ENCODE results near the gene GPR137.

The GPR137 gene

DNA sequence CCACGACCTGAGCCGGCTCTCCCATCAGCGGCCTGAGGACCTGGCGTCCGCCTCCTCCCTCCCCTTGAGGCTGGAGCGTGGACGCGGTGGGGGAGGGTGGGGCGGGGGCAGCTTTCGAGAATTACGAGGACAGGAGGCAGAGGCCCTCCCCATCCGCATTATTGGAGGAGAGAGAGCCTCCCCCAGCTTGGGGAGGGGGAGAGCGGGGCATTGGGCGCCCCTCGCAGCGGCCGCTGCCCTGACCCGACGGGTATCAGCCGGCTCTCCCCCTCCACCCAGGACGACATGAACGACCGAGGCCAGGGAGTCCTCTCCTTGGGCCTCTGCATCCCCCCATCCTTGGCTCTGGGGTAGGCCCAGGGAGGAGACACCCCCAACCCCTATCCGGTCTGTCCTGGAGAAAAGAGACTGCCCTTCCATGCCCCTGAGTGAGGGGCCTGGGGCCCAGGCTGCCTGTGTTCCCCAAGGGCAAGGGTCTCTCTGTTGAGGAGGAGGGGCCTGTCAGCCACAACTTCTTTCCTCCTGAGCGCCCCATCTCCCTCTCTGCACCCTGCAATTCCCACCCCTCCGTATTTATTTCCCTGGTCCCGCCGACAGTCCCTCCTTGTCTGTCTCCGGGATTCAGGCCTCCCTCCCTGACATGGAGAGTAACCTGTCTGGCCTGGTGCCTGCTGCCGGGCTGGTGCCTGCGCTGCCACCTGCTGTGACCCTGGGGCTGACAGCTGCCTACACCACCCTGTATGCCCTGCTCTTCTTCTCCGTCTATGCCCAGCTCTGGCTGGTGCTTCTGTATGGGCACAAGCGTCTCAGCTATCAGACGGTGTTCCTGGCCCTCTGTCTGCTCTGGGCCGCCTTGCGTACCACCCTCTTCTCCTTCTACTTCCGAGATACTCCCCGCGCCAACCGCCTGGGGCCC is 495 bp downstream of the GPR137 start:
- DNase-seq = peak; percentile 39
- peaks cover 6% of the 10 kb centered on the region for H3K27me3 ChIP-seq (ENCODE audit: insufficient read depth, low read depth, severe bottlenecking)
- TF ChIP-seq, protein P1, sequence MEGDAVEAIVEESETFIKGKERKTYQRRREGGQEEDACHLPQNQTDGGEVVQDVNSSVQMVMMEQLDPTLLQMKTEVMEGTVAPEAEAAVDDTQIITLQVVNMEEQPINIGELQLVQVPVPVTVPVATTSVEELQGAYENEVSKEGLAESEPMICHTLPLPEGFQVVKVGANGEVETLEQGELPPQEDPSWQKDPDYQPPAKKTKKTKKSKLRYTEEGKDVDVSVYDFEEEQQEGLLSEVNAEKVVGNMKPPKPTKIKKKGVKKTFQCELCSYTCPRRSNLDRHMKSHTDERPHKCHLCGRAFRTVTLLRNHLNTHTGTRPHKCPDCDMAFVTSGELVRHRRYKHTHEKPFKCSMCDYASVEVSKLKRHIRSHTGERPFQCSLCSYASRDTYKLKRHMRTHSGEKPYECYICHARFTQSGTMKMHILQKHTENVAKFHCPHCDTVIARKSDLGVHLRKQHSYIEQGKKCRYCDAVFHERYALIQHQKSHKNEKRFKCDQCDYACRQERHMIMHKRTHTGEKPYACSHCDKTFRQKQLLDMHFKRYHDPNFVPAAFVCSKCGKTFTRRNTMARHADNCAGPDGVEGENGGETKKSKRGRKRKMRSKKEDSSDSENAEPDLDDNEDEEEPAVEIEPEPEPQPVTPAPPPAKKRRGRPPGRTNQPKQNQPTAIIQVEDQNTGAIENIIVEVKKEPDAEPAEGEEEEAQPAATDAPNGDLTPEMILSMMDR (IDR thresholded peaks at IDR 0.05; ENCODE audit: low read depth, low read length) = peak; percentile 27; the same call in 1 of the 2 replicates
- no peaks in the 10 kb centered on the region for H3K9me3 ChIP-seq (ENCODE audit: severe bottlenecking)
- H3K4me3 ChIP-seq (ENCODE audit: low read depth, low read length) = peak overlapping the region; percentile 96
- H3K36me3 ChIP-seq = peaks cover 23% of the 10 kb centered on the region
- peak overlapping the region; percentile 91 for H3K27ac ChIP-seq

DNA sequence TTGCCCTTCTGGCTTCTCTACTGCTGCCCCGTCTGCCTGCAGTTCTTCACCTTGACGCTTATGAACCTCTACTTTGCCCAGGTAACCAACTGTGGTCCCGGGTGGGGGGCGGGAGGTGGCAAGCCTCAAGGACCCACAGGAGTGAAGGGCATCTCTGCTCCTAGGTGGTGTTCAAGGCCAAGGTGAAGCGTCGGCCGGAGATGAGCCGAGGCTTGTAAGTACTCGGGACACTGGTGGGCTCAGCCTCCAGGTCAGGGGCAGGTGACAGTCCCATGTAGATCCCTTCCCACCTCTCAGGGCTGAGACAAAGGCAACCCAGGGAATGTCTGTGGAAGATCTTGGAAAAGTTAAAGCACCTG is 1.1 kb downstream of the GPR137 start:
- Histone ChIP-seq H3K27me3 (ENCODE audit: insufficient read depth, low read depth, severe bottlenecking) (peaks cover 9% of the 10 kb centered on the region), H3K4me3 (ENCODE audit: low read depth, low read length) (no peak overlapping the region), H3K27ac (no peak overlapping the region), H3K9me3 (ENCODE audit: severe bottlenecking) (no peaks in the 10 kb centered on the region), H3K36me3 (peaks cover 17% of the 10 kb centered on the region)
- no peak for DNase-seq
- TF ChIP-seq, protein P1 (IDR thresholded peaks at IDR 0.05; ENCODE audit: low read depth, low read length) = no peak

DNA sequence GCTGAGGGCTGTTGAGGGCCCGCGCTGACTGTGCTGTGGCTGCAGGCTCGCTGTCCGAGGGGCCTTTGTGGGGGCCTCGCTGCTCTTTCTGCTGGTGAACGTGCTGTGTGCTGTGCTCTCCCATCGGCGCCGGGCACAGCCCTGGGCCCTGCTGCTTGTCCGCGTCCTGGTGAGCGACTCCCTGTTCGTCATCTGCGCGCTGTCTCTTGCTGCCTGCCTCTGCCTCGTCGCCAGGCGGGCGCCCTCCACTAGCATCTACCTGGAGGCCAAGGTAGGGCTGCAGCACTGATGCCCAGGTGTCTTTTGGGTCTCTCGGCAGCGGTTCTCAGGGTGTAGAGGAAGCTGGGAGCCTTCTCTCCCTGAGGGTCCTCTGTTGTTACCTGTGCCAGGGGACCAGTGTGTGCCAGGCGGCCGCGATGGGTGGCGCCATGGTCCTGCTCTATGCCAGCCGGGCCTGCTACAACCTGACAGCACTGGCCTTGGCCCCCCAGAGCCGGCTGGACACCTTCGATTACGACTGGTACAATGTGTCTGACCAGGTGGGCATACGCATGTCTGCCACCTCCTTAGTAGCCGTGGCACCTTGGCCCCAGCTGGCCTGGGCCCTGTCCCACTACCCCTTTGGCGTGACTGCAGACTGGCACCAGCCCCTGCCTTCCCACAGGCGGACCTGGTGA is 2.2 kb downstream of the GPR137 start:
- TF ChIP-seq, protein P1 (IDR thresholded peaks at IDR 0.05; ENCODE audit: low read depth, low read length) = no peak
- no peak overlapping the region for H3K4me3 ChIP-seq (ENCODE audit: low read depth, low read length)
- peaks cover 8% of the 10 kb centered on the region for H3K36me3 ChIP-seq
- no peak overlapping the region for H3K27ac ChIP-seq
- H3K9me3 ChIP-seq (ENCODE audit: severe bottlenecking) = no peaks in the 10 kb centered on the region
- no peak for DNase-seq
- peaks cover 16% of the 10 kb centered on the region for H3K27me3 ChIP-seq (ENCODE audit: insufficient read depth, low read depth, severe bottlenecking)

DNA sequence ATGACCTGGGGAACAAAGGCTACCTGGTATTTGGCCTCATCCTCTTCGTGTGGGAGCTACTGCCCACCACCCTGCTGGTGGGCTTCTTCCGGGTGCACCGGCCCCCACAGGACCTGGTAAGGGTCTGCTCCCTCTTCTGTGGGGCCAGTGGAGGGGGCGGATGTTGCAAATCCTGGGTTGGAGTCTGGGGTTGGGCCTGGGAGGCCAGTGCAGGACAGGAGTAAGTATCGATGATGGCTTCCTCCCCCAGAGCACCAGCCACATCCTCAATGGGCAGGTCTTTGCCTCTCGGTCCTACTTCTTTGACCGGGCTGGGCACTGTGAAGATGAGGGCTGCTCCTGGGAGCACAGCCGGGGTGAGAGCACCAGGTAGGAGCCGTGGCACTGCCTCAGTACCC is 2.7 kb downstream of the GPR137 start:
- Histone ChIP-seq H3K36me3 (peaks cover 3% of the 10 kb centered on the region), H3K27me3 (ENCODE audit: insufficient read depth, low read depth, severe bottlenecking) (peaks cover 22% of the 10 kb centered on the region), H3K9me3 (ENCODE audit: severe bottlenecking) (no peaks in the 10 kb centered on the region), H3K27ac (no peak overlapping the region), H3K4me3 (ENCODE audit: low read depth, low read length) (no peak overlapping the region)
- TF ChIP-seq, protein P1 (IDR thresholded peaks at IDR 0.05; ENCODE audit: low read depth, low read length) = no peak
- DNase-seq = no peak

DNA sequence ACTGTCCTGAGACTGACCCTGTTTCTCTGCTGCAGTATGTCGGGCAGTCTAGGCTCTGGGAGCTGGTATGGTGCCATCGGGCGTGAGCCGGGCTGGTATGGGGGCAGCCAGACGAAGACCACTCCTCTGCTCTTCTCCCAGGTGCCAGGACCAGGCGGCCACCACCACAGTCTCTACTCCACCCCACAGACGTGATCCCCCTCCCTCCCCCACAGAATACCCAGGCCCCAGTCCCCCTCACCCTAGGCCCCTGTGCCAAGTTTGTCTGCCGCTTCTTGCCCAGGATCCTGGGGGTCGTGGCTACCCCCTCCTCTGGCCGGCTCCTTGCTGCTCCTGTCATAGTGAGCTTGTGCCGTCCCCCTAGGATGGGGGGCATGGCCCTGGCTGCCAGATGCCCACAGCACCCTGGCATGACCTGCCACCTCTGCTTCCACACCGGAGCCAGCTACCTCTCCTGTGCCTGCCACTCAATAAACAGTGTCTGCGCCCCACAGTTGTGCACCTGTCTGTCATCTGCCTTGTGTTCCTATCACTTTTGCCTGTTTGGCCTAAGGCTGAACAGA is 3.4 kb downstream of the GPR137 start:
- DNase-seq = no peak
- Histone ChIP-seq H3K36me3 (no peaks in the 10 kb centered on the region), H3K27ac (no peak overlapping the region), H3K4me3 (ENCODE audit: low read depth, low read length) (no peak overlapping the region), H3K9me3 (ENCODE audit: severe bottlenecking) (no peaks in the 10 kb centered on the region), H3K27me3 (ENCODE audit: insufficient read depth, low read depth, severe bottlenecking) (peaks cover 22% of the 10 kb centered on the region)
- TF ChIP-seq, protein P1 (IDR thresholded peaks at IDR 0.05; ENCODE audit: low read depth, low read length) = no peak
